HepG2 (cell line): ENCODE data around the gene DOK4. TPM values are rescaled to one million over a fixed set of nuclear protein-coding genes. Genes with fewer than 3 reads are reported as not detected.

Source experiments
- CC2D1A ChIP-seq: sonication (generic); formaldehyde crosslinking; IDR thresholded peaks from 2 replicates; pipeline ENCODE4 v1.8.1; 2023; ENCODE audit warnings: mild to moderate bottlenecking, missing genetic modification reagents
- CTCF ChIP-seq: sonication (generic); formaldehyde crosslinking; IDR thresholded peaks from 2 replicates; pipeline ENCODE4 v1.5.0; 2020; ENCODE audit warnings: mild to moderate bottlenecking, missing genetic modification reagents, moderate library complexity
- ESRRA ChIP-seq: sonication (generic); formaldehyde crosslinking; IDR thresholded peaks from 2 replicates; pipeline ENCODE4 v1.5.1; 2020; ENCODE audit warnings: mild to moderate bottlenecking, low read depth, missing genetic modification reagents
- HOXA5 ChIP-seq: sonication (generic); formaldehyde crosslinking; IDR thresholded peaks from 2 replicates; pipeline ENCODE4 v1.4.0; 2020; ENCODE audit warnings: missing genetic modification reagents
- MAZ ChIP-seq, 2 experiments: sonication (generic) in 1 of 2; formaldehyde crosslinking in 1 of 2; IDR thresholded peaks; 2 replicates each; pipeline versions ENCODE4 v1.5.0 to v1.6.1; 2012 to 2020; ENCODE audit warnings: low read depth in 2 of 2, mild to moderate bottlenecking in 2 of 2, borderline replicate concordance in 1 of 2, improper control_type of control experiment in 1 of 2, low read length in 1 of 2, missing genetic modification reagents in 1 of 2, moderate library complexity in 1 of 2
- MEF2D ChIP-seq: sonication (generic); formaldehyde crosslinking; IDR thresholded peaks from 2 replicates; pipeline ENCODE4 v1.5.1; 2020; ENCODE audit warnings: mild to moderate bottlenecking, missing genetic modification reagents
- MEIS1 ChIP-seq: sonication (generic); formaldehyde crosslinking; IDR thresholded peaks from 2 replicates; pipeline ENCODE4 v1.9.0; 2021; ENCODE audit warnings: mild to moderate bottlenecking, missing genetic modification reagents, moderate library complexity, borderline replicate concordance
- NFYC ChIP-seq: IDR thresholded peaks from 2 replicates; pipeline ENCODE4 v1.6.1; 2016; ENCODE audit warnings: missing genetic modification reagents, missing compliant biosample characterization
- RNF219 ChIP-seq: sonication (generic); formaldehyde crosslinking; IDR thresholded peaks from 2 replicates; pipeline ENCODE4 v1.5.0; 2020; ENCODE audit warnings: mild to moderate bottlenecking, missing genetic modification reagents
- SNAPC2 ChIP-seq: sonication (generic); formaldehyde crosslinking; IDR thresholded peaks from 2 replicates; pipeline ENCODE4 v1.8.1; 2022; ENCODE audit warnings: mild to moderate bottlenecking, missing genetic modification reagents
- STAG1 ChIP-seq: sonication (generic); formaldehyde crosslinking; IDR thresholded peaks from 2 replicates; pipeline ENCODE4 v1.4.0; 2020; ENCODE audit warnings: missing genetic modification reagents
- SYNCRIP ChIP-seq: fragments of 200-400 bp; formaldehyde crosslinking; IDR thresholded peaks from 2 replicates; pipeline ENCODE4 v1.6.1; 2018; ENCODE audit warnings: mild to moderate bottlenecking, low read depth, low read length; ENCODE audit not compliant: insufficient read depth
- TBP ChIP-seq: sonication (generic); formaldehyde crosslinking; IDR thresholded peaks from 2 replicates; pipeline ENCODE4 v1.5.0; 2020; ENCODE audit warnings: missing genetic modification reagents
- THYN1 ChIP-seq: sonication (generic); formaldehyde crosslinking; IDR thresholded peaks from 2 replicates; pipeline ENCODE4 v1.8.1; 2023; ENCODE audit warnings: low read depth, mild to moderate bottlenecking, moderate library complexity, missing genetic modification reagents, borderline replicate concordance
- TIGD3 ChIP-seq: sonication (generic); formaldehyde crosslinking; IDR thresholded peaks from 2 replicates; pipeline ENCODE4 v1.5.1; 2020; ENCODE audit warnings: mild to moderate bottlenecking, missing genetic modification reagents, borderline replicate concordance
- TRIM22 ChIP-seq: fragments of 450-650 bp; IDR thresholded peaks from 2 replicates; pipeline ENCODE4 v1.6.1; 2017
- WIZ ChIP-seq: sonication (generic); formaldehyde crosslinking; IDR thresholded peaks from 2 replicates; pipeline ENCODE4 v1.5.1; 2020; ENCODE audit warnings: mild to moderate bottlenecking, missing genetic modification reagents
- XRCC5 ChIP-seq: fragments of 200-400 bp; formaldehyde crosslinking; optimal IDR thresholded peaks from 2 replicates; pipeline ENCODE3; 2017; ENCODE audit warnings: mild to moderate bottlenecking, low read length
- ZFX ChIP-seq: sonication (generic); formaldehyde crosslinking; IDR thresholded peaks from 2 replicates; pipeline ENCODE4 v1.4.0; 2020; ENCODE audit warnings: mild to moderate bottlenecking, low read depth, missing genetic modification reagents, moderate library complexity
- ZNF253 ChIP-seq: sonication (generic); formaldehyde crosslinking; IDR thresholded peaks from 2 replicates; pipeline ENCODE4 v1.8.0; 2022; ENCODE audit warnings: mild to moderate bottlenecking, missing genetic modification reagents, borderline replicate concordance
- ZNF367 ChIP-seq: sonication (generic); formaldehyde crosslinking; IDR thresholded peaks from 2 replicates; pipeline ENCODE4 v1.4.0; 2020; ENCODE audit warnings: missing genetic modification reagents, borderline replicate concordance
- ZNF607 ChIP-seq: sonication (generic); formaldehyde crosslinking; IDR thresholded peaks from 2 replicates; pipeline ENCODE4 v1.5.1; 2020; ENCODE audit warnings: missing genetic modification reagents, mild to moderate bottlenecking, borderline replicate concordance
- ZNF768 ChIP-seq: sonication (generic); formaldehyde crosslinking; IDR thresholded peaks from 2 replicates; pipeline ENCODE4 v1.4.0; 2020; ENCODE audit warnings: missing genetic modification reagents
- ZNF878 ChIP-seq: sonication (generic); formaldehyde crosslinking; IDR thresholded peaks from 2 replicates; pipeline ENCODE4 v1.8.1; 2023; ENCODE audit warnings: mild to moderate bottlenecking, missing genetic modification reagents, moderate library complexity
- ZSCAN31 ChIP-seq: sonication (generic); formaldehyde crosslinking; IDR thresholded peaks from 2 replicates; pipeline ENCODE4 v1.5.0; 2020; ENCODE audit warnings: low read depth, mild to moderate bottlenecking, missing genetic modification reagents
- ZSCAN9 ChIP-seq: IDR thresholded peaks from 2 replicates; pipeline ENCODE4 v1.6.1; 2016; ENCODE audit warnings: borderline replicate concordance
- polyA plus RNA-seq, 8 experiments: library from polyadenylated mRNA; depleted of rRNA in 3 of 8; stranded (reverse) in 7 of 8; unstranded in 1 of 8; fragments of >200 nt; fragmentation: Illumina TruSeq in 4 of 8; extraction: Trizol in 4 of 8; gene quantifications; 2 replicates each; pipeline versions ENCODE4 v1.2.1 to v1.2.3, GENCODE V29; 2011 to 2016; ENCODE audit warnings: low read depth in 4 of 8, missing spikeins in 1 of 8, mixed read lengths in 1 of 8; ENCODE audit not compliant: insufficient read depth in 1 of 8
- total RNA-seq, 5 experiments: library from RNA; depleted of rRNA; stranded (reverse); fragments of >200 nt; fragmentation: Illumina TruSeq; extraction: Trizol; gene quantifications; 2 replicates each; pipeline ENCODE4 v1.2.3, GENCODE V29; 2016; ENCODE audit warnings: low read depth in 1 of 5

DOK4 gene
- total and polyA plus RNA-seq, 2 of the 13 experiments (the other 11 are each of a cell fraction or from before 2014, with no cell fraction given): 52.7 to 70.0 TPM

GRCh38 chr16:57527027-57527426 is 40.7 kb upstream of the DOK4 start (continued):
- no peak for TF ChIP-seq CC2D1A (CRISPR knock-in tag)
- TF ChIP-seq XRCC5: peak; percentile 57
- no peak for TF ChIP-seq ZNF607 (CRISPR knock-in tag)
- no peak for TF ChIP-seq ZSCAN31 (CRISPR knock-in tag)
- TF ChIP-seq CTCF: peak; percentile 58
- TF ChIP-seq STAG1: peak; percentile 12; the same call in 1 of the 2 replicates
- TF ChIP-seq ZNF768 (CRISPR knock-in tag): no peak
- no peak for TF ChIP-seq SYNCRIP
- no peak for TF ChIP-seq ZSCAN9
- TF ChIP-seq HOXA5: no peak
- TF ChIP-seq ZNF253 (CRISPR knock-in tag): no peak
- no peak for TF ChIP-seq SNAPC2 (CRISPR knock-in tag)
- no peak for TF ChIP-seq RNF219 (CRISPR knock-in tag)
- 0 out of 2 replicates have a peak, but pooled peaks have one; percentile 34 for TF ChIP-seq ZFX (CRISPR knock-in tag)
- no peak for TF ChIP-seq TRIM22
- TF ChIP-seq MAZ (IDR thresholded peaks at IDR 0.05; ENCODE audit: borderline replicate concordance, low read depth, low read length): peak; percentile 65; the same call in 1 of the 2 replicates
- no peak for TF ChIP-seq MAZ (CRISPR knock-in tag; IDR thresholded peaks at IDR 0.05; ENCODE audit: low read depth)
- TF ChIP-seq TBP (CRISPR knock-in tag): no peak
- TF ChIP-seq THYN1 (CRISPR knock-in tag): no peak
- TF ChIP-seq MEF2D (CRISPR knock-in tag): no peak
- no peak for TF ChIP-seq MEIS1 (CRISPR knock-in tag)
- no peak for TF ChIP-seq ZNF367
- no peak for TF ChIP-seq ZNF878
- no peak for TF ChIP-seq WIZ
- TF ChIP-seq TIGD3 (CRISPR knock-in tag): no peak
- TF ChIP-seq ESRRA (CRISPR knock-in tag): no peak
- TF ChIP-seq NFYC (CRISPR knock-in tag): no peak
